ENCODE results near the gene DUT. TPM values are rescaled to one million over a fixed set of nuclear protein-coding genes. Genes with fewer than 3 reads are reported as not detected.

The DUT gene
- total and polyA plus RNA-seq, 2 experiments from 2014 or later: 50.9 to 70.4 TPM

- Histone ChIP-seq H3K9me3 (ENCODE audit: low read depth) (no peaks in the 10 kb centered on the region), H3K9me2 (replicated peaks; ENCODE audit: insufficient read depth) (no peaks in the 10 kb centered on the region), H3K36me3 (replicated peaks; ENCODE audit: insufficient read depth, low read depth) (no peaks in the 10 kb centered on the region), H4K20me1 (ENCODE audit: insufficient read depth, poor library complexity, severe bottlenecking) (no peaks in the 10 kb centered on the region), H3K4me2 (no peak overlapping the region), H3K4me1 (ENCODE audit: insufficient read depth) (no peaks in the 10 kb centered on the region), H3K27me3 (no peaks in the 10 kb centered on the region), H2AFZ (no peak overlapping the region), H3K79me2 (no peaks in the 10 kb centered on the region), H3K27ac (no peak overlapping the region), H3K4me3 (no peak overlapping the region)
- TF ChIP-seq EZH2 (IDR thresholded peaks at IDR 0.05; ENCODE audit: borderline replicate concordance) (no peak), CTCF (IDR thresholded peaks at IDR 0.05; ENCODE audit: poor library complexity) (no peak), EZH2phosphoT487 (IDR thresholded peaks at IDR 0.05; ENCODE audit: low read depth, severe bottlenecking, unreplicated experiment) (no peak)
- WGBS (ENCODE audit: low lambda C conversion rate, missing lambda C conversion rate): 80% methylated on average over 3 of the region's 3 CpGs
- no peak for DNase-seq (ENCODE audit: low spot score)
These were observed 43.2 kb downstream of the DUT start for GRCh38 chr15:48374472-48374871.

- Histone ChIP-seq H3K27me3 (no peaks in the 10 kb centered on the region), H3K4me1 (ENCODE audit: insufficient read depth) (no peaks in the 10 kb centered on the region), H3K4me3 (no peak overlapping the region), H3K27ac (no peak overlapping the region), H4K20me1 (ENCODE audit: insufficient read depth, poor library complexity, severe bottlenecking) (no peaks in the 10 kb centered on the region), H3K79me2 (no peaks in the 10 kb centered on the region), H3K9me2 (replicated peaks; ENCODE audit: insufficient read depth) (no peaks in the 10 kb centered on the region), H3K36me3 (replicated peaks; ENCODE audit: insufficient read depth, low read depth) (no peaks in the 10 kb centered on the region), H3K9me3 (ENCODE audit: low read depth) (no peaks in the 10 kb centered on the region), H3K4me2 (no peak overlapping the region), H2AFZ (no peak overlapping the region)
- TF ChIP-seq CTCF (IDR thresholded peaks at IDR 0.05; ENCODE audit: poor library complexity) (no peak), EZH2phosphoT487 (IDR thresholded peaks at IDR 0.05; ENCODE audit: low read depth, severe bottlenecking, unreplicated experiment) (no peak), EZH2 (IDR thresholded peaks at IDR 0.05; ENCODE audit: borderline replicate concordance) (no peak)
- WGBS (ENCODE audit: low lambda C conversion rate, missing lambda C conversion rate): 88% methylated on average over 2 of the region's 2 CpGs
- no peak for DNase-seq (ENCODE audit: low spot score)
These were observed 44.5 kb downstream of the DUT start for GRCh38 chr15:48375767-48376166.

DNA sequence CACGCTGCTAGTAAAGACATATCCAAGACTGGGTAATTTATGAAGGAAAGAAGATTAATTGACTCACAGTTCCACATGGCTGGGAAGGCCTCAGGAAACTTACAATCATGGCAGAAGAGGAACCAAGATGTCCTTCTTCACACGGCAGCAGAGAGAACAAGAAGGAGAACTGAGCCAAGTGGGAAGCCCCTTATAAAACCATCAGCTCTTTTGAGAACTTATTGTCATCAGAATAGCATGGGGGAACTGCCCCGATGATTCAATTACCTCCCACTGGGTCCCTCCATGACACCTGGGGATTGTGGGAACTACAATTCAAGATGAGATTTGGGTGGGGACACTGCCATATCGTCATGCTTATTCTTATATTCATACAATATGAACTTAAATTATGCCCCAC is 49.0 kb downstream of the DUT start:
- WGBS (ENCODE audit: low lambda C conversion rate, missing lambda C conversion rate): 81% methylated on average over 4 of the region's 4 CpGs
- Histone ChIP-seq H3K9me3 (ENCODE audit: low read depth) (no peaks in the 10 kb centered on the region), H4K20me1 (ENCODE audit: insufficient read depth, poor library complexity, severe bottlenecking) (no peaks in the 10 kb centered on the region)

GRCh38 chr15:48381861-48382260 is 50.6 kb downstream of the DUT start:
- H3K79me2 ChIP-seq: no peaks in the 10 kb centered on the region
- H3K9me3 ChIP-seq (ENCODE audit: low read depth): no peaks in the 10 kb centered on the region
- no peaks in the 10 kb centered on the region for H3K27me3 ChIP-seq
- DNase-seq (ENCODE audit: low spot score): no peak
- H4K20me1 ChIP-seq (ENCODE audit: insufficient read depth, poor library complexity, severe bottlenecking): no peaks in the 10 kb centered on the region
- no peaks in the 10 kb centered on the region for H3K4me1 ChIP-seq (ENCODE audit: insufficient read depth)
- no peak for TF ChIP-seq EZH2 (IDR thresholded peaks at IDR 0.05; ENCODE audit: borderline replicate concordance)
- TF ChIP-seq EZH2phosphoT487 (IDR thresholded peaks at IDR 0.05; ENCODE audit: low read depth, severe bottlenecking, unreplicated experiment): no peak
- no peak for TF ChIP-seq CTCF (IDR thresholded peaks at IDR 0.05; ENCODE audit: poor library complexity)
- no peak overlapping the region for H3K4me3 ChIP-seq
- WGBS (ENCODE audit: low lambda C conversion rate, missing lambda C conversion rate): 58% methylated on average over 4 of the region's 4 CpGs
- no peak overlapping the region for H3K4me2 ChIP-seq
- no peak overlapping the region for H3K27ac ChIP-seq
- H2AFZ ChIP-seq: no peak overlapping the region
- no peaks in the 10 kb centered on the region for H3K9me2 ChIP-seq (replicated peaks; ENCODE audit: insufficient read depth)
- H3K36me3 ChIP-seq (replicated peaks; ENCODE audit: insufficient read depth, low read depth): no peaks in the 10 kb centered on the region

More for the DNA sequence above, 49.0 kb downstream of the DUT start:
- Histone ChIP-seq H3K9me2 (replicated peaks; ENCODE audit: insufficient read depth) (no peaks in the 10 kb centered on the region), H3K27ac (no peak overlapping the region), H3K27me3 (no peaks in the 10 kb centered on the region), H3K4me2 (no peak overlapping the region), H3K4me1 (ENCODE audit: insufficient read depth) (no peaks in the 10 kb centered on the region), H3K79me2 (no peaks in the 10 kb centered on the region), H3K4me3 (no peak overlapping the region), H2AFZ (no peak overlapping the region), H3K36me3 (replicated peaks; ENCODE audit: insufficient read depth, low read depth) (no peaks in the 10 kb centered on the region)
- no peak for DNase-seq (ENCODE audit: low spot score)
- TF ChIP-seq EZH2phosphoT487 (IDR thresholded peaks at IDR 0.05; ENCODE audit: low read depth, severe bottlenecking, unreplicated experiment): no peak
- no peak for TF ChIP-seq EZH2 (IDR thresholded peaks at IDR 0.05; ENCODE audit: borderline replicate concordance)
